ENCODE measurements around the gene NKRF. TPM values are rescaled to one million over a fixed set of nuclear protein-coding genes. Genes with fewer than 3 reads are reported as not detected.

Gene NKRF
- total RNA-seq, 3 donors from 2014 or later (not counting 1 experiment from before 2014, with no cell fraction given): 6.7 to 9.2 (median 6.9) TPM

DNA sequence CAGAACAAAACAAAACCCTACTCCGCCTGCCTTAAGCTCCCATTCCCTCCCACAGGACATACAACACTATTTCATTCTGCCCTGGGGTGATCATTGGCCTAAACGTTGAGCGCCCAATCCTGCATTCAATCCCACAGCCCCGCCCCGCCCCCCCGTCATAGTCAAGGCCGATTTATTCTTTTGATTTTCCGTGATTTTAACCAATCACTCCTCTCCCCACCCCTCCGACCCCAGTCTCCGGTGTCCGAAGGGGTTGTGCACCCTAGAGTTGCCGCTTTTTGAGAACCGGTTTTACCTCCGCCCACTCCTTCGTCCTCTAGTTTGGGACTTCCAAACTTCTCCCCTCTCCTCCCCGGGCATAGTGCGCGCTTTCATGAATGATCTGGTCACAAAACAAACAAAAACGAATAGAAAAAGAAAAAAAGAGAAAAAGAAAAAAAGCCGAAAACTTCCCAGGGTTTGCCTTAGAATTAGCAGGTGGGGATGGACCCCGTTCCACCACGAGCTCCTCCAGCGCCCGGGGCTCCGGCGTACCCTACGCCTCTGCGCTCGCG is 32.3 kb downstream of the NKRF start:
- no peaks in the 10 kb centered on the region for H3K27me3 ChIP-seq (ENCODE audit: control insufficient read depth, insufficient read depth, low read length)
- peak overlapping the region; percentile 91 to 94 for H3K27ac Mint-ChIP-seq
- H3K9me3 ChIP-seq (ENCODE audit: control insufficient read depth, insufficient read depth, low read length): no peaks in the 10 kb centered on the region
- H3K4me1 Mint-ChIP-seq: peaks cover 0 to 14% of the 10 kb centered on the region in 2 donors
- no peaks in the 10 kb centered on the region for H3K36me3 ChIP-seq (ENCODE audit: control insufficient read depth, insufficient read depth, low read length)
- H3K9me3 Mint-ChIP-seq: no peaks in the 10 kb centered on the region
- TF ChIP-seq, protein P1, sequence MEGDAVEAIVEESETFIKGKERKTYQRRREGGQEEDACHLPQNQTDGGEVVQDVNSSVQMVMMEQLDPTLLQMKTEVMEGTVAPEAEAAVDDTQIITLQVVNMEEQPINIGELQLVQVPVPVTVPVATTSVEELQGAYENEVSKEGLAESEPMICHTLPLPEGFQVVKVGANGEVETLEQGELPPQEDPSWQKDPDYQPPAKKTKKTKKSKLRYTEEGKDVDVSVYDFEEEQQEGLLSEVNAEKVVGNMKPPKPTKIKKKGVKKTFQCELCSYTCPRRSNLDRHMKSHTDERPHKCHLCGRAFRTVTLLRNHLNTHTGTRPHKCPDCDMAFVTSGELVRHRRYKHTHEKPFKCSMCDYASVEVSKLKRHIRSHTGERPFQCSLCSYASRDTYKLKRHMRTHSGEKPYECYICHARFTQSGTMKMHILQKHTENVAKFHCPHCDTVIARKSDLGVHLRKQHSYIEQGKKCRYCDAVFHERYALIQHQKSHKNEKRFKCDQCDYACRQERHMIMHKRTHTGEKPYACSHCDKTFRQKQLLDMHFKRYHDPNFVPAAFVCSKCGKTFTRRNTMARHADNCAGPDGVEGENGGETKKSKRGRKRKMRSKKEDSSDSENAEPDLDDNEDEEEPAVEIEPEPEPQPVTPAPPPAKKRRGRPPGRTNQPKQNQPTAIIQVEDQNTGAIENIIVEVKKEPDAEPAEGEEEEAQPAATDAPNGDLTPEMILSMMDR (IDR thresholded peaks at IDR 0.05): no peak
- peak overlapping the region; percentile 88 for H3K4me3 Mint-ChIP-seq
- no peaks in the 10 kb centered on the region for H3K36me3 Mint-ChIP-seq
- H3K27me3 Mint-ChIP-seq (ENCODE audit: low read depth in 2 of 2): peaks cover 0 to 7% of the 10 kb centered on the region in 2 donors
- peak overlapping the region; percentile 84 for H3K27ac ChIP-seq (ENCODE audit: low read length)
- 1% methylated on average over 24 of the region's 30 CpGs for WGBS (ENCODE audit: insufficient coverage)
- intact Hi-C loops (cut with micrococcal nuclease): loop anchor here (1.0 to 10.0 kb wide), 3 partner anchors 9 to 181 kb away; partner anchors contain the start of genes SOWAHD and STEEP1
- peak overlapping the region; percentile 86 for H3K4me3 ChIP-seq (ENCODE audit: low read length)
- DNase-seq (no peak), ATAC-seq (peak in 2 of 3 donors; percentile 3 to 4)
- peaks cover 11% of the 10 kb centered on the region for H3K4me1 ChIP-seq (ENCODE audit: control insufficient read depth, insufficient read depth, low read length)

DNA sequence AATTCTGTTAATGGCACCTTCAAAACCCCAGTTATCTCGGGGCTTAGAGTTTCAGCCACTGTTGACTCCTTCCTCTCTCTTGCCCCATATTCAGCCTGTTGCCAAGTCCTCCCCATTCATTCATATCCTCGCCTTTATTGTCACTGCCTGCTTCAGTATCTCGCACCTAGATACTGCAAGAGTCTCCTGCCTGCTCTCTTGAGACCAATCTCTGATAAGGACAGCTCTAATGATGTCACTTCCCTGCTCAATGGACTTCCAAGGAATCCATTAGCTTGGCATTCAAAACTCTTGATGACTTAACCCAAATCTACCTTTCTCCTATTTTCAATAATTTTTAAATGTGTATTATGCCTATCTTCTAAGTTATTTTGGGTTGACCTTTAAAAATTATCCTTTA is 33.0 kb downstream of the NKRF start:
- intact Hi-C loops (cut with micrococcal nuclease): loop anchor here (10.0 kb wide), 1 partner anchor 182 kb away; the partner anchor contains the start of gene SOWAHD
- ATAC-seq: no peak
- Histone ChIP-seq H3K9me3 (ENCODE audit: control insufficient read depth, insufficient read depth, low read length) (no peaks in the 10 kb centered on the region), H3K4me3 (ENCODE audit: low read length) (no peak overlapping the region), H3K4me1 (ENCODE audit: control insufficient read depth, insufficient read depth, low read length) (peaks cover 11% of the 10 kb centered on the region), H3K27me3 (ENCODE audit: control insufficient read depth, insufficient read depth, low read length) (no peaks in the 10 kb centered on the region), H3K36me3 (ENCODE audit: control insufficient read depth, insufficient read depth, low read length) (no peaks in the 10 kb centered on the region), H3K27ac (ENCODE audit: low read length) (no peak overlapping the region)
- TF ChIP-seq, protein P1 (IDR thresholded peaks at IDR 0.05): no peak
- Mint-ChIP-seq H3K4me3 (peak overlapping the region; percentile 5), H3K9me3 (no peaks in the 10 kb centered on the region), H3K27me3 (ENCODE audit: low read depth in 2 of 2) (peaks cover 0 to 7% of the 10 kb centered on the region in 2 donors), H3K36me3 (no peaks in the 10 kb centered on the region), H3K27ac (peak overlapping the region in 1 of 2 donors; percentile 94), H3K4me1 (peaks cover 0 to 14% of the 10 kb centered on the region in 2 donors)
- 78% methylated on average over 3 of the region's 3 CpGs for WGBS (ENCODE audit: insufficient coverage)
- no peak for DNase-seq

DNA sequence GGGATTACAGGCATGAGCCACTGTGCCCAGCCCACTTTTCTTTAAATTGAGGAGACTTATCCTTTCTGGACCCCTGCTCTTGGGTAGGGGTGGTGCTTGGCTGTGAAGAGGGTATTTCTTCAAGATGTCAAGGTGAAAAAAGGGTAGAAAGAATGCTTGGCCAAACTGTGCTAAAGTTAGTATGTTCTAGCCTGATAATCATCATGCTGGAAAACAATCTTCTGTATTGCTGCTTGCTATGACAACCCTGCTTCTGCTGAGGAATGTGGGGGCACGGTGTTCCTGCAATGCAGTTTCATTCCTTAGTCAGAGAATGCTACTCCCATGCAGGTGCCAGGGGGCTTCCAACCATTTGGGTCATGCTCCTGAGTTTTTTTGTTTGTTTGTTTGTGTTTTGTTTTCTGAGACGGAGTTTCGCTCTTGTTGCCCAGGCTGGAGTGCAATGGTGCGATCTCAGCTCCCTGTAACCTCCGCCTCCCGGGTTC is 35.8 kb downstream of the NKRF start:
- DNase-seq (no peak), ATAC-seq (no peak)
- Histone ChIP-seq H3K27me3 (ENCODE audit: control insufficient read depth, insufficient read depth, low read length) (no peaks in the 10 kb centered on the region), H3K4me3 (ENCODE audit: low read length) (no peak overlapping the region), H3K27ac (ENCODE audit: low read length) (no peak overlapping the region), H3K9me3 (ENCODE audit: control insufficient read depth, insufficient read depth, low read length) (no peaks in the 10 kb centered on the region), H3K4me1 (ENCODE audit: control insufficient read depth, insufficient read depth, low read length) (peaks cover 8% of the 10 kb centered on the region), H3K36me3 (ENCODE audit: control insufficient read depth, insufficient read depth, low read length) (no peaks in the 10 kb centered on the region)
- Mint-ChIP-seq H3K27ac (no peak overlapping the region), H3K4me3 (no peak overlapping the region), H3K9me3 (no peaks in the 10 kb centered on the region), H3K27me3 (ENCODE audit: low read depth in 2 of 2) (peaks cover 0 to 7% of the 10 kb centered on the region in 2 donors), H3K4me1 (peaks cover 0 to 14% of the 10 kb centered on the region in 2 donors), H3K36me3 (no peaks in the 10 kb centered on the region)
- TF ChIP-seq, protein P1 (IDR thresholded peaks at IDR 0.05): no peak
- WGBS (ENCODE audit: insufficient coverage): 97% methylated on average over 6 of the region's 6 CpGs
- intact Hi-C loops (cut with micrococcal nuclease): loop anchor here (10.0 kb wide), 1 partner anchor 184 kb away; the partner anchor contains the start of gene SOWAHD

All from natural killer cell (primary cell).